Activated CD4-positive, alpha-beta memory T cell treated with anti-CD3 and anti-CD28 coated beads for 36 hours (primary cell): ENCODE measurements around the gene EREG. TPM values are rescaled to one million over a fixed set of nuclear protein-coding genes. Genes with fewer than 3 reads are reported as not detected.
"Not testable (repeated sequence)": the region's sequence is repeated elsewhere in the genome, so short reads cannot be mapped to it uniquely, and the experiment has no call there.

Experiments used
- CTCF ChIA-PET: fragments of 350-600 bp; sonication (Branson Sonifier 250); formaldehyde crosslinking; loops from one replicate; lab custom pipeline; 2021; ENCODE audit warnings: antibody characterized with exemption, inconsistent platforms; lab: Charles Lee
- POLR2A ChIA-PET: fragments of 350-600 bp; sonication (Branson Sonifier 250); formaldehyde crosslinking; loops from one replicate; lab custom pipeline; 2021; ENCODE audit warnings: antibody characterized with exemption; lab: Charles Lee
- DNase-seq: peaks from one replicate; pipeline ENCODE4 v3.0.0-alpha.2; 2020
- H3K27ac Mint-ChIP-seq: one replicate; pipeline ENCODE4 v1.8.0; 2021; ENCODE audit warnings: mixed read lengths
- H3K27me3 Mint-ChIP-seq: one replicate; pipeline ENCODE4 v1.8.0; 2021; ENCODE audit warnings: mixed read lengths
- H3K36me3 Mint-ChIP-seq: one replicate; pipeline ENCODE4 v1.8.0; 2021; ENCODE audit warnings: mixed read lengths
- H3K4me1 Mint-ChIP-seq: one replicate; pipeline ENCODE4 v1.8.0; 2021; ENCODE audit warnings: low read depth, mixed read lengths
- H3K4me3 Mint-ChIP-seq: one replicate; pipeline ENCODE4 v1.8.0; 2021; ENCODE audit warnings: mild to moderate bottlenecking, mixed read lengths
- H3K9me3 Mint-ChIP-seq: one replicate; pipeline ENCODE4 v1.8.0; 2021; ENCODE audit warnings: mixed read lengths
- intact Hi-C: fragments of 100-400 bp; cut with micrococcal nuclease; formaldehyde crosslinking; loops from one replicate; pipeline ENCODE4 v1.15.1; 2023
- total RNA-seq, 2 experiments: library from RNA; stranded (reverse); gene quantifications; one replicate each; pipeline ENCODE4 v1.2.3, GENCODE V29; 2021

The EREG gene
- total RNA-seq, 2 experiments from 2014 or later = not detected

DNA sequence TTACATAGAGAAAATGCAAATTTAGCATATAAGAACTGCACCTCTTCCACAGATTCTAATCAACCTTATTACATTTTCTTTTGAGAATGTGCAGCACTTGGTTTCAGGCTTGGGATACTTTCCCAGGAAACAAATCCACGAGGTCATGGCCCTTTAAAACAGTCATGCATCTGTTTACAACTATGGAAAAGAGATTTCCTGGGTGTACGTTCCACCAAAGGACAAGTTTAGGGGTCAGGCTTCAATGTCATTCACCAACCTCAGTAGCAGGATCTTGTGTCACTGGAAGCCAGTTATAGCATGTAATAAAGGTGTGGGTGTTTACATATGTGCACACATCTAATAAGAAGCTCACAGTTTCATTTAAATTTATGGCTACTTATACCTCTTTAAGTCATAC lies 30.7 kb downstream of the EREG start:
- Mint-ChIP-seq H3K27me3 (no peaks in the 10 kb centered on the region), H3K27ac (no peak overlapping the region), H3K4me1 (peaks cover 6% of the 10 kb centered on the region), H3K9me3 (no peaks in the 10 kb centered on the region), H3K36me3 (no peaks in the 10 kb centered on the region), H3K4me3 (no peak overlapping the region)
- intact Hi-C loops = no loop called here
- POLR2A ChIA-PET = no interaction called here
- no peak for DNase-seq
- CTCF ChIA-PET = no interaction called here

GRCh38 chr4:74397748-74398426 lies 32.9 kb downstream of the EREG start:
- H3K4me3 Mint-ChIP-seq = peak overlapping the region; percentile 86
- H3K4me1 Mint-ChIP-seq = peaks cover 6% of the 10 kb centered on the region
- ChIA-PET CTCF (interaction anchor here (1.4 kb wide), 1 partner anchor 47 kb away, joined by 4 read pairs; the partner anchor contains the start of gene AREG), POLR2A (no interaction called here)
- no peaks in the 10 kb centered on the region for H3K27me3 Mint-ChIP-seq
- DNase-seq = no peak
- H3K27ac Mint-ChIP-seq = peak overlapping the region; percentile 81
- intact Hi-C loops = loop anchor here (2.0 kb wide), 1 partner anchor 47 kb away; the partner anchor contains the start of gene AREG
- no peaks in the 10 kb centered on the region for H3K9me3 Mint-ChIP-seq
- H3K36me3 Mint-ChIP-seq = no peaks in the 10 kb centered on the region

DNA sequence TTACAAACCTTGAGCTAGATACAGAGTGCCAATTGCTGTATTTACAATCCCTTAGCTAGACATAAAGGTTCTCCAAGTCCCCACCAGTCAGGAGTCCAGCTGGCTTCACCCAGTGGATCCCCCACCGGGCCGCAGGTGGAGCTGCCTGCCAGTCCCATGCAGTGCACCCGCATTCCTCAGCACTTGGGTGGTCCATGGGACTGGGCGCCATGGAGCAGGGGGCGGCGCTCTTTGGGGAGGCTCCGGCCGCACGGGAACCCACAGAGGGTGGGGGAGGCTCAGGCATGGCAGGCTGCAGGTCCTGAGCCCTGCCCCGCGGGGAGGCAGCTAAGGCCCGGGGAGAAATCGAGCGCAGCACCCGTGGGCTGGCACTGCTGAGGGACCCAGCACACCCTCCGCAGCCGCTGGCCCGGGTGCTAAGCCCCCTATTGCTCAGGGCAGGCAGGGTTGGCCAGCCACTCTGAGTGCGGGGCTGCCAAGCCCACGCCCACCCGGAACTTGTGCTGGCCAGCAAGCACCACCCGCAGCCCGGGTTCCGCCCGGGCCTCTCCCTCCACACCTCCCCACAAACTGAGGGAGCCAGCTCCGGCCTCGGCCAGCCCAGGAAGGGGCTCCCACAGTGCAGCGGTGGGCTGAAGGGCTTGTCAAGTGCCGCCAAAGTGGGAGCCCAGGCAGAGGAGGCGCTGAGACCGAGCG lies 34.1 kb downstream of the EREG start:
- intact Hi-C loops = loop anchor here (2.0 kb wide), 1 partner anchor 46 kb away; the partner anchor contains the start of gene AREG
- POLR2A ChIA-PET, H3K4me1 Mint-ChIP-seq, H3K27ac Mint-ChIP-seq, H3K4me3 Mint-ChIP-seq, H3K9me3 Mint-ChIP-seq, DNase-seq, H3K27me3 Mint-ChIP-seq, H3K36me3 Mint-ChIP-seq: not testable (repeated sequence)
- CTCF ChIA-PET = interaction anchor here (1.0 to 1.4 kb wide), 2 partner anchors 12 to 46 kb away, joined by 3 to 4 read pairs; partner anchors contain the start of gene AREG

- no peaks in the 10 kb centered on the region for H3K27me3 Mint-ChIP-seq
- H3K36me3 Mint-ChIP-seq = no peaks in the 10 kb centered on the region
- no peak for DNase-seq
- CTCF ChIA-PET = no interaction called here
- intact Hi-C loops = no loop called here
- H3K4me3 Mint-ChIP-seq = no peak overlapping the region
- no peaks in the 10 kb centered on the region for H3K9me3 Mint-ChIP-seq
- H3K4me1 Mint-ChIP-seq = peaks cover 6% of the 10 kb centered on the region
- POLR2A ChIA-PET = no interaction called here
- H3K27ac Mint-ChIP-seq = no peak overlapping the region
Observed at GRCh38 chr4:74400395-74400794, 35.5 kb downstream of the EREG start.

DNA sequence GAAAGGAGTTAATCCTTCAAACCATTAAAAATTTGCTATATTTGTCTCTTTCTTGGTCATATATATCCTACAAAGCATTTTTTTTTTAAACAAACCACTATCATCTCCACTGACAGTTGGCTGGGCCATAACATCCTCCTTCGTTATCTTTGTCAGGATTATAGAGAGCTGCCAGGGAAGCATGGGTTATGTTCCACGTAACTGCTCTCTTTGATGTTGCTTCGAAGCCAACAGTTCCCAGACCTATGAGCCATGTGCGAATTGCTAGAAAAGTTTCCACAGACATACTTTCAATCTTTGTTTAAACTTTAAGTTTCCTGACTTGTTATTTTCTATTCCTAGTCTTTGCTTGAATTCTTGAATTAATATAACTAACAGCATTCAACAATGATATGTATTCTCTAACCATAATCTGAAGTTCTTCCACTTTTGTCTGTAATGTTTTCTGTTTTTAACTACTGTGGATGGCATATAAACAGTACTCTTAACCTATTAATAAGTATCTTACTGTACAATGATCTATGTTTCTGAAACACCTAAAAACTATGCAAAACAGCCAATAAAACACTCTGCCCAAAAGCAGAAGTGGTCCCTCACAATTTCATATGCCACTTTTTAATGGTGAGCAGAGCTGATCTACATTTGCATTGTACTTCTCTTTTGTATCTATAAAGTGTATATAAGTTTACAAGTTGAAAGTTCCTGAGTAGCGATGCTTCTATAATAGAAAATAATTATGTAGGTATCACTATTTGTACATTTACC lies 37.9 kb downstream of the EREG start:
- no peak overlapping the region for H3K4me3 Mint-ChIP-seq
- no peak for DNase-seq
- H3K27me3 Mint-ChIP-seq = no peaks in the 10 kb centered on the region
- CTCF ChIA-PET = no interaction called here
- POLR2A ChIA-PET = no interaction called here
- H3K9me3 Mint-ChIP-seq = no peaks in the 10 kb centered on the region
- H3K27ac Mint-ChIP-seq = no peak overlapping the region
- no peaks in the 10 kb centered on the region for H3K36me3 Mint-ChIP-seq
- H3K4me1 Mint-ChIP-seq = peaks cover 3% of the 10 kb centered on the region
- intact Hi-C loops = no loop called here

DNA sequence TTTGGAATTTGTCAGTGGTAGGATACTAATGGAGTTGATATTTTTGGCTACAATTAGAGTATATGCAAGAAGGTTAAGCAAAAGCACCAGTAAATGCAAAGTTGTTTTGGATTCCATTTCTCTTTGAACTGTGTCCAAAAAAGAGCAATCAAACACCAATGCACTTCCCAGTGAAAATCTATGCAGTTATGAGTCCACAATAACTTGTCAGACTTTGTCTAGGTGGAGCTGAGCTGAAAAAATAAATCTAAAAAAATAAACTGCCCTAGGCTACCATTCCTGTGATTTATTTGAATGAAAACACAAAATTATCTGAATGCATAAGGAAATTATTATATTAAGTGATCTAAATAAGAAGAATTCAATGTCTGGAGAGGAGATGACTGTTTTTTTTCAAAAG lies 42.9 kb downstream of the EREG start:
- ChIA-PET CTCF (no interaction called here), POLR2A (no interaction called here)
- Mint-ChIP-seq H3K27me3 (peaks cover 5% of the 10 kb centered on the region), H3K4me1 (no peaks in the 10 kb centered on the region), H3K27ac (no peak overlapping the region), H3K36me3 (no peaks in the 10 kb centered on the region), H3K9me3 (no peaks in the 10 kb centered on the region), H3K4me3 (no peak overlapping the region)
- DNase-seq = no peak
- intact Hi-C loops = no loop called here

DNA sequence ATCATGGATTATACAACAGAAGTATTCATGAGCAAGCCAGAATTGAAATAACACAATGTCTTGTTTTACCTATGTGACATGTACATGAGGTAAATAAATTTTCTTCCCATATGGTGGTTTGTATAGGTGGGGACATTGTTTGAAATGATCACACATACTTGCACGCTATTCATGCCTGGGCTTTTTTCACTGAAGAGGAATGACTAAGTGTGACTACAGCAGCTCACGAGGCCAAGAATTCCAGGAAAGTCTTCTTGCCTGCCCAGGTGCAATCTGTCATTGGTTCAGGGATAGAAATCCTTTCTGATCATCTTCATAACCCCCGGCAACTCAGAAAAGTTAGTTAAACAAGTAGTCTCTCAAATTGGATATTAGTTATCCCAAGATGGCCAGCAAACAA lies 43.7 kb downstream of the EREG start:
- Mint-ChIP-seq H3K27me3 (peaks cover 5% of the 10 kb centered on the region), H3K36me3 (no peaks in the 10 kb centered on the region), H3K4me1 (no peaks in the 10 kb centered on the region), H3K27ac (no peak overlapping the region), H3K4me3 (no peak overlapping the region), H3K9me3 (no peaks in the 10 kb centered on the region)
- intact Hi-C loops = no loop called here
- POLR2A ChIA-PET = no interaction called here
- CTCF ChIA-PET = no interaction called here
- DNase-seq = no peak

DNA sequence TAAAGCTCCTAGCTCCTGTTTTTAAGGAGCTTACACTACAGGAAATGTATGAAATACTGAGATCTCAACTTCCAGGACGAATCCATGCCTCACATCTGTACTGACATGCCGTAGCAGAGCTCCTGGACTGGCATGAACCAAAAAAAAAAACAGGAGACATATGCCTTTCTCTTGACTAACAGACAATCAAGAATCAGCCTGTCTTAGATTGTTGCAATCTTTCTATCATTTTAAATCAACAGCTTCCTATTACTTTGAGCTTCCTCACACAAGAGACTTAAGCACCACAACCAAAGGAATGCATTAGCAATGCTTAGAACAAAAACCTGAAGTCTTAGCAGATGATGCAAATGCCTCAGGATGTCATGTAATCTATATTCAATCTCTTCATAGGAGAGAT lies 45.3 kb downstream of the EREG start:
- no peak for DNase-seq
- Mint-ChIP-seq H3K4me1 (no peaks in the 10 kb centered on the region), H3K4me3 (no peak overlapping the region), H3K27me3 (peaks cover 7% of the 10 kb centered on the region), H3K9me3 (no peaks in the 10 kb centered on the region), H3K27ac (no peak overlapping the region), H3K36me3 (no peaks in the 10 kb centered on the region)
- intact Hi-C loops = no loop called here
- CTCF ChIA-PET = interaction anchor here (1.0 kb wide), 1 partner anchor 11 kb away, joined by 3 read pairs; no protein-coding TSS in a partner anchor
- POLR2A ChIA-PET = interaction anchor here (0.7 kb wide), 1 partner anchor 156 kb away, joined by 3 read pairs; no protein-coding TSS in a partner anchor

DNA sequence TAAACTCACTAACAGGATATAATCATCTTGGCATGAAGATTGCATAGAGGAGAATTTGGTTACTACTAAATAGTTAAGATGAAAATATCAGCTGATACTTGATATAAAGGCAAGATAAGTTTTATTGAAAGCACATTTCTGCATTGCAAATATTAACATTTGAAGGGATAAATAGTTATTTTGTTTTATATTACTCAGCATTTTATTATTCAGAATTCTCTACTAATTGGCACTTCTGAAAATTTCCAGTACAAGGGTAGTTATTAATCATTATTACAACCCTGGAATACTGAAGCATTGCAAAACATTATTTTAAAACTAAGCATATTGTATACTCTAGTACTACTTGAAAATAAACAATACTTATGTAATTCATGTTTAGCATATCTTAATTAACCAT lies 47.3 kb downstream of the EREG start:
- Mint-ChIP-seq H3K27me3 (peaks cover 7% of the 10 kb centered on the region), H3K9me3 (no peaks in the 10 kb centered on the region), H3K4me3 (no peak overlapping the region), H3K4me1 (no peaks in the 10 kb centered on the region), H3K36me3 (no peaks in the 10 kb centered on the region), H3K27ac (no peak overlapping the region)
- ChIA-PET CTCF (interaction anchor here (0.8 kb wide), 1 partner anchor 120 kb away, joined by 3 read pairs; no protein-coding TSS in a partner anchor), POLR2A (no interaction called here)
- intact Hi-C loops = no loop called here
- DNase-seq = no peak

DNA sequence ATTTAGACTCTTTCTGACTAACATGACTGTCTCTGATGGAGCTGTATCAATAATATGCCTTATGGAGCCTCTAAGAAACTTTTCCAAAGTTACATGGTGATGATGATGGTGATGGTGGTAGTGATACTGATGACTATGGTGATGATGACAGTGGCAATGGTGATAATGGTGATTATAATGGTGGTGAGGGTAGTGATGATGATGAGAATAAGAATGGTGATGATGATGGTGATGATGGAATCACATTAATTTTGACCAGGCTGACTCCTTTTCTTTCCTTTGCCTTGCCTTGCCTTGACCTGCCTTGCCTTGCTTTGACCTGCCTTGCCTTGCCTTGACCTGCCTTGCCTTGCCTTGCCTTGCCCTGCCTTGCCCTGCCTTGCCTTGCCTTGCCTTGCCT lies 48.3 kb downstream of the EREG start:
- no peaks in the 10 kb centered on the region for H3K9me3 Mint-ChIP-seq
- POLR2A ChIA-PET = no interaction called here
- no peak overlapping the region for H3K27ac Mint-ChIP-seq
- intact Hi-C loops = no loop called here
- H3K36me3 Mint-ChIP-seq = no peaks in the 10 kb centered on the region
- H3K4me1 Mint-ChIP-seq = no peaks in the 10 kb centered on the region
- peaks cover 11% of the 10 kb centered on the region for H3K27me3 Mint-ChIP-seq
- CTCF ChIA-PET = no interaction called here
- no peak overlapping the region for H3K4me3 Mint-ChIP-seq
- DNase-seq = no peak

DNA sequence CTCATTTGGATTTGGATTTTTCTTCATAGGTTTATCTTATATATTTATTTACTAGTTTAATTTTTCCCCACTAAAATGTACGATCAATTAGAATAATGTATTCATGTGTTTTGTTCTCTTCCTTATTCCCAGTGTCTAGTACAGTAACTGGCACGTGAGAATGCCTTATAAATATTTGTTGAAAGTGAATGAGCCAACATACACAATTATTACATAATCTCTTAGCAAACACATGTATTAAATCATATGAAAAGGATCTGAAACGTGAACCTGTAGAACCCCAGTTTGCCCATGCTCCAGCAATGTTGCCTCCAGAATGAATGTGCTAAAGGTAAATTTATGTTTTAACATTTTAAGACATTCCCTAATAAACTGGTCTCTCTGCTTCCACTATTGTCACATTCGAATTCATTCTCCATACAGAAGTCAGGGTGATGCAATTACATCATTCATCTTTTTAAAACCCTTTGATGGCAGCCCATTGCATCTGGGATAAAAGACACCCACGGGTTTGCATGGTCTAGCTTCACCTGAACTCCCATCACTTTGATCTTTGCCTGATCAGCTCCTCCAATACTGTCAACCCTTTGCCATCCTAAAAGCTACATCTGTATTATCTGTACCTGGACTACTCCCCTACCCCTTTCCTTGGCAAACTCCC lies 49.3 kb downstream of the EREG start:
- H3K27ac Mint-ChIP-seq = no peak overlapping the region
- DNase-seq = no peak
- H3K4me1 Mint-ChIP-seq = no peaks in the 10 kb centered on the region
- intact Hi-C loops = no loop called here
- peaks cover 11% of the 10 kb centered on the region for H3K27me3 Mint-ChIP-seq
- ChIA-PET POLR2A (no interaction called here), CTCF (interaction anchor here (1.0 kb wide), 1 partner anchor 44 kb away, joined by 3 read pairs; no protein-coding TSS in a partner anchor)
- H3K4me3 Mint-ChIP-seq = no peak overlapping the region
- no peaks in the 10 kb centered on the region for H3K36me3 Mint-ChIP-seq
- H3K9me3 Mint-ChIP-seq = no peaks in the 10 kb centered on the region
